Ectodermal cell (in vitro differentiated cells): Measurements from ENCODE around the gene MOG.

ENCODE experiments used
- H3K27ac ChIP-seq: 2 replicates; pipeline ENCODE4 v1.7.0; 2013; ENCODE audit warnings: mild to moderate bottlenecking, low read depth, low read length; ENCODE audit not compliant: insufficient read depth, poor library complexity, severe bottlenecking
- H3K27me3 ChIP-seq: 2 replicates; pipeline ENCODE4 v1.7.0; 2013; ENCODE audit warnings: mild to moderate bottlenecking, low read length; ENCODE audit not compliant: insufficient read depth, control insufficient read depth, poor library complexity, severe bottlenecking
- H3K36me3 ChIP-seq: one replicate; pipeline ENCODE4 v1.7.0; 2013; ENCODE audit warnings: low read length; ENCODE audit not compliant: control insufficient read depth, insufficient read depth
- H3K4me1 ChIP-seq: one replicate; pipeline ENCODE4 v1.7.0; 2013; ENCODE audit warnings: low read length; ENCODE audit not compliant: control insufficient read depth, insufficient read depth
- H3K4me3 ChIP-seq: 2 replicates; pipeline ENCODE4 v1.7.0; 2013; ENCODE audit warnings: low read depth, low read length, control low read depth; ENCODE audit not compliant: insufficient read depth
- H3K9me3 ChIP-seq: 2 replicates; pipeline ENCODE4 v1.7.0; 2013; ENCODE audit warnings: mild to moderate bottlenecking, low read length, moderate library complexity; ENCODE audit not compliant: control insufficient read depth
- WGBS, 2 experiments: methylation state at CpG; one replicate each; pipeline ENCODE4 v1.1.7; 2013; ENCODE audit warnings: missing lambda C conversion rate in 2 of 2; 5-methylcytosine and 5-hydroxymethylcytosine counted together

The MOG gene

DNA sequence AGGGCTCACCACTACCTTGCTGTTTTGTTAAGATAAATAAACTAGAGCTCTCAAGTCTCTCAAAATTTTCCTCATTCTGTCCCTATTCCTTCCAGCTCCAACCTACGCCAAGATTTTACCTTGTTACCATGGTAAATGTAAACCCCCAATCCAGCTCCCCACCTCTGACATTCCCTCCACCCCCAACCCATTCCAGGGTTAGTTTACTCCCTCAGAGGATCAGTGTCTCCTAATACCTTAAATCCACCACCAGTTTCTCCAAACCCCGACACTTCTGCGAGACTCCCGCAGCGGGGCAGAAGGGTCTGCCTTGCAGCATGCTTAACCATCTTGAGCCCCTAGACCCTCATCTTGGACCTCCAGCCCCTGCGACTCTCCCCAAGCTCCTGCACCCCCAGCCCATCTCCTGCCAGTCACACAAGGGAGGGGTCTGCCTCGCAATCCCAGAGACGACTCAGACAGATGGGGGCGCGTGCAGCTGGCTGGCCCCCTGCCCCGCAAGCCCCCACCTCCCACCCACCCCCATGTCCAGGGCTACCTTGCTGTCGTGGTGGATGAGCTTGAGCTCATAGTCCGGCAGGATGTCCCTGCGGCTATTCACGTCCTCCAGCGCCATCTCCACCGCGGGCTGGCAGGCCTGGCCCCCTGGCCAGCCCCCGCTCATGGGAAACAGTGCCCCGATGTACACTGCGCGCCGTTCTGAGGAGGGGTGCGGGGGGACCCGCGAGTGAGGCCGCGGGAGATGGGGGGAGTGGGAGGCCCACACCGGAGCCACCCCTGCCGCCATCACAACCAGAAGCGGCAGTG, 29.7 kb upstream of the MOG start:
- H3K27me3 ChIP-seq = peaks cover 32% of the 10 kb centered on the region
- H3K36me3 ChIP-seq = no peaks in the 10 kb centered on the region
- 1% methylated on average over 31 of the region's 31 CpGs for WGBS, 2 experiments
- no peak overlapping the region for H3K27ac ChIP-seq
- H3K9me3 ChIP-seq = no peaks in the 10 kb centered on the region
- peak overlapping the region; percentile 57 for H3K4me3 ChIP-seq
- peaks cover 67% of the 10 kb centered on the region for H3K4me1 ChIP-seq

DNA sequence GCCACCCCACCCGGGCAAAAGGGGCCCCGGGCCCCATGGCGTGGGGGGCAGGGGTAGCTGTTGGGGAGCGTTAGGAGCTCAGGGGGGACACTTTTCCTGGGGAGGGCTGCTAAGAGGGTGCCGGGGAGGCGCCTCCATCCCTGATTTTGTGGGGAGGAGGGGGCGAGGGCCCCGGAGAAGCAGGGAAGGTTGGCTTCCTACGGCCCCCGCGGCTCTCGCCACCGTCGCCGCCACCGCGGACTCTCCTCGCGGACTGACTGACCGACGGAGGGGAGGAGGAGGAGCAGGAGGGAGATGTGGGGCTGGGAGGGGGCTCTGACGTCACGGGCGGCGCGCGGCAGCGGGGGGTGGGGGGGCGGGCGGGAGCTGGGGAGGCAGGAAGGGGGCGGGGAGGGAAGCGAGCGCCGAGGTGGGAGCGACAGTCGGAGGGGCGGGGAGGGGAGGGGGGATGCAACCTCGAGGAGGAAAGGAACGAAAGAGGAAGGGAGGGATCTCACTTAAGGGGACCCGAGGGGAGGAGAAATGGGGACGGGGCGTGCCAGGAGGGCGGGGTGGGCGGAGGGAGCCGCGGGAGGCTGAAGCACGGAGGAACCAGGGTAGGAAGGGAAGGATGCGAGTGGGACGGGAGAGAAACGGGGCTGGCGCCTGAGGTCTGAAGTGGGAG, 29.0 kb upstream of the MOG start:
- WGBS, 2 experiments = 0 to 1% methylated on average over 39 to 47 of the region's 51 CpGs
- Histone ChIP-seq H3K27ac (peak overlapping the region; percentile 52), H3K36me3 (no peaks in the 10 kb centered on the region), H3K27me3 (peaks cover 34% of the 10 kb centered on the region), H3K4me3 (peak overlapping the region; percentile 57), H3K9me3 (no peaks in the 10 kb centered on the region), H3K4me1 (peaks cover 62% of the 10 kb centered on the region)

DNA sequence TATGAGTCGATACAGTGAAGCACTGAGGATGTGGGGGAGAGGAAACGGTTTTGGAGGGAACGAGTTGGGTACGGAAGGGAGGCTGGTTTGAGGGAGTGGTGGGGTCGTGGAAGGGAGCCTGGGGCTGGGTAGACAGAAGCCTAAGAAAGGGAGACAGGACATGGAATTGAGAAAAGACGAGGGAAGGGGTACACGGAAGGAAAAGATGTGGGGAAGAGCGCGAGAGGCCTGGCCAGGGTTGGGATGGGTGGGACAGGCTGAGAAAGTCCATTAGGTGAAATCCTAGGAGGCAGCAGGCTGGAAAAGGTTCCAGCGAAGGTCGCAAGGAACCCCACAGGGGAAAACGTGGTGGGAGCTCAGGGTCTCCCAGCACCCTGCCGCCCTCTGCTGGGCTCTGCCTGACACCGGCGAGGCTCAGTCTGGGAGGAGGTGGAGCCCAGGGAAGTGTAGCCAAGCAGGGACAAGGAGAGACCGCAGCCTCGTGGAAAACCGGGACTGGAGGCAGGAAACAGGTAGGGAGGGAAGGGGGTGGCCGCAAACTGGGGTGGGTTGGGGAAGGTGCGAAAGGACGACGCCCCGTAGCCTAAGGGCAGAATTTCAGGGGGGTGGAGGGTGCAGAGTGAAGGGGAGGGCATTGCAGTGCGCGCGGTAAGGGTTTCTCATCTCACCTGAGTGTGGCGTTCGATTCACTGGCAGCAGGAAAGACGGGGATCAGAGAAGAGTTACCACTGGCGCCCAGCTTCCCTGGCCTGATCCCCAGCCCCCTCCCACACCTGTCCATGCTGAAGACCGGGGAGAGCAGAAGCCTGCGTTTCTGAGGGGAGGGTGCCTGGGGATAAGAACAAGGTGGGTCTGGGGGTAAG, 28.2 kb upstream of the MOG start:
- Histone ChIP-seq H3K36me3 (no peaks in the 10 kb centered on the region), H3K4me1 (peaks cover 57% of the 10 kb centered on the region), H3K27ac (peak overlapping the region; percentile 52)

DNA sequence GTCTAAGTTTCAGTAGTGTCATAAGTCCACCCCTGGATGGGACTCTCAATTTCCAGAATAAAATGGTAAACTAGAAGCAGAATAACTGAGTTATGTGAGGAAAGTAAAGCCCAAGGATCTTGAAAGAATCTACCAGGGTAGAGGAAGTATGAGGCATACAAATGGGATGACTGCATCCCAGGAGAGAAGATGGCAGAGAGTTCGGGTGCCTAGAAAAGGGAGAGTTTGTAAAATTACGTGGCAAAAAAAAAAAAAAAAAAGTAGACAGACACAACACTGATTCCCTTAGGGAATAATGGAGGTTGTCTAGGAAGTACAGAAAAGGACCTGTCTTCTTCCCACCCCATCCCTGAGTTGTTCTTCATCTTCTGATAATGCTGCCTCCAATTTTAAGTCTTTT, 27.3 kb upstream of the MOG start:
- peaks cover 47% of the 10 kb centered on the region for H3K4me1 ChIP-seq

More for the DNA sequence above, 28.2 kb upstream of the MOG start:
- Histone ChIP-seq H3K27me3 (peaks cover 34% of the 10 kb centered on the region), H3K9me3 (no peaks in the 10 kb centered on the region), H3K4me3 (peak overlapping the region; percentile 57)
- WGBS, 2 experiments = 2% methylated on average over 32 of the region's 32 CpGs

DNA sequence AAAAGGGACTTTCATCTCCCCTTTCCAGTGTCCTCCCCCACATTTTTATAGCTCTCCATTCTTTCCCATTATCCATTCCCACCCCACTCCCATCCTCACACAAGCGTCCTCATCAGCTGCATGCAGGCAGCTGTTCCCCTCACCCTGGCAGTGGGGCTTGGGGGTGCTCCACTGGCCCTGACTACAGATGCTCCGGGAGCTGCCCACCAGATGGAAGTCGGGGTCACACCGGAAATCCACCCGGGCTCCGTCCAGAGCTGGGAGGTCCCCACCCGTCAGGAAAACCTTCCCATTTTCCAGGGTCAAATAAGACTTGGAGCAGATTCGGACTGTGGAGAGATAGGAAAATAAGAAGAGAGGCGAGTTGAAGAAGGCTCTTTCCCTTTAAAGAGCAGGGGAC, 26.6 kb upstream of the MOG start:
- Histone ChIP-seq H3K36me3 (no peaks in the 10 kb centered on the region), H3K27me3 (peaks cover 34% of the 10 kb centered on the region), H3K9me3 (no peaks in the 10 kb centered on the region), H3K4me1 (peaks cover 41% of the 10 kb centered on the region), H3K4me3 (no peak overlapping the region), H3K27ac (no peak overlapping the region)
- WGBS, 2 experiments = 34 to 40% methylated on average over 9 of the region's 9 CpGs

More for the DNA sequence above, 27.3 kb upstream of the MOG start:
- Histone ChIP-seq H3K4me3 (peak overlapping the region; percentile 57), H3K27ac (no peak overlapping the region), H3K9me3 (no peaks in the 10 kb centered on the region), H3K36me3 (no peaks in the 10 kb centered on the region), H3K27me3 (peaks cover 34% of the 10 kb centered on the region)
- 62 to 63% methylated on average over 1 to 2 of the region's 2 CpGs for WGBS, 2 experiments

DNA sequence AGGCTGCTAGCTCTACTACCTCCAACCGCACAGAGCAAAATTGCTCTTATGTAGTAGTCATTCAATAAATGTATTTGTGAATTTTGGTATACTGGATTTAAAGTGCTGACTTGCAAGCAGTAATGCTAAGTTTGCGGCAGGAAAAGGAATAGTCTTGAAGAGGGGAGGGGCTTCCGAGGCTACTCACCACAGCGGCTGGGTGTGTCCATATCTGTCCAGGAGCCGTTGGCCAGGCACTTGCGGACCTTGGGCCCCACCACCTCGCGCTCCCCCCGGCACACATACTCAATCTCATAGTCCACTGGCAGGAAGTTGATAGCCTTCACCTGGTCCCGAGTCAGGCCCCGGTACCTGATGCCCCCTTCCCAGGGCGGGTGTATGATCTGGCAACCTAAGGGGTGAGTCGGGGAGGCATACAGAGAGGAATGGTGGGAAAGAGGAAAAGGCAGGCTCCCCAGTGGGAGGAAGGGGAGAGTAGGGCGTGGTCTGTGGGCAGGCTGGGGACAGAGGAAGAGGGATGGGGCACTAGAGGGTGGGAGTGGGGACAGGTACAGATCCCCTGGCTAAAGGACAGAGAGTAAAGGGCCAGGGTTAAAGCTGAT, 25.6 kb upstream of the MOG start:
- WGBS, 2 experiments = 8 to 10% methylated on average over 14 of the region's 14 CpGs

DNA sequence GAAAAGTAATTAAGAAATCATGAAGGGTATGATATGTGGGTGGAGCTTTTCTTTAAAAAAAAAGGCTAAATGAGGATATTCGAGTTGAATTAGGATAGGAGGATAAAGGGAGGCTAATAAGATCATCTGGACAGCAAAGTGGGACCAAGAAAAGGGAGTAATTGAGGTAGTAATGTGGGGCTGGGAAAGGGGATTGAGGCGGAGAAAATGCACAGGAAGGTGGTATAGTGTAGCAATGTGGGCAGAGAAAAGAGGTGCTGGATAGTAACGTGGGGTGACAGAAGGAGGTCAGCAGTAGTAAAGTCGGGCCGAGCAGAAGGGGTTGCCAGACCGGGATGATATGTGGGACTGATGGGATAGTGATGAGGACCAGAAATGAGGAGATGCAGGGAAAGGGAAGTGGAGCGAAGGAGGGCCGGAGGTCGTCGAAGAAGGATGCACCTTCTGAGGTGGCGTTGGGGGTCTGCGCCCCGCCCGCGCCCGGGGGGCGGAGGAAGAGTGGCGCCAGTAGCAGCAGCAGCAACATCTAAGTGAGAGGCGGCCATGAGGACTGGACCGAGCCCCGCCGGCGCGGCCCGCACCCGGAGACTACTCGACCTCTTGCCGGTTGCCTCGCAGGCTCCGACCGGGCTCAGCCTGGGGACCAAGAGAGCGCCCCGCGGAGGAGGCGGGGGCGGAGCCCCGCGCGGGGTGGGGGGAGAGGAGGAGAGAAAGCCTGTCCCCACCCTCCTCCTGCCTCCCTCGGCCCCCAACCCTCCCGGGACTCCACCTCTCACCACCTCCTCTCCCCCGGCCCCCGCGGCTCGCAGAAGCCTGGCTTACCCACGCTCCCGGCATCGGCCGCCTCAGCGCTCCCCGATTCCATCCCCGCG, 24.8 kb upstream of the MOG start:
- Histone ChIP-seq H3K4me1 (peaks cover 26% of the 10 kb centered on the region), H3K27ac (no peak overlapping the region), H3K27me3 (peaks cover 31% of the 10 kb centered on the region), H3K36me3 (no peaks in the 10 kb centered on the region), H3K9me3 (no peaks in the 10 kb centered on the region), H3K4me3 (peak overlapping the region; percentile 66)
- WGBS, 2 experiments = 1% methylated on average over 53 of the region's 53 CpGs

More for the DNA sequence above, 25.6 kb upstream of the MOG start:
- peaks cover 31% of the 10 kb centered on the region for H3K27me3 ChIP-seq
- H3K27ac ChIP-seq = no peak overlapping the region
- H3K36me3 ChIP-seq = no peaks in the 10 kb centered on the region
- H3K4me3 ChIP-seq = peak overlapping the region; percentile 66
- peaks cover 31% of the 10 kb centered on the region for H3K4me1 ChIP-seq
- no peaks in the 10 kb centered on the region for H3K9me3 ChIP-seq

DNA sequence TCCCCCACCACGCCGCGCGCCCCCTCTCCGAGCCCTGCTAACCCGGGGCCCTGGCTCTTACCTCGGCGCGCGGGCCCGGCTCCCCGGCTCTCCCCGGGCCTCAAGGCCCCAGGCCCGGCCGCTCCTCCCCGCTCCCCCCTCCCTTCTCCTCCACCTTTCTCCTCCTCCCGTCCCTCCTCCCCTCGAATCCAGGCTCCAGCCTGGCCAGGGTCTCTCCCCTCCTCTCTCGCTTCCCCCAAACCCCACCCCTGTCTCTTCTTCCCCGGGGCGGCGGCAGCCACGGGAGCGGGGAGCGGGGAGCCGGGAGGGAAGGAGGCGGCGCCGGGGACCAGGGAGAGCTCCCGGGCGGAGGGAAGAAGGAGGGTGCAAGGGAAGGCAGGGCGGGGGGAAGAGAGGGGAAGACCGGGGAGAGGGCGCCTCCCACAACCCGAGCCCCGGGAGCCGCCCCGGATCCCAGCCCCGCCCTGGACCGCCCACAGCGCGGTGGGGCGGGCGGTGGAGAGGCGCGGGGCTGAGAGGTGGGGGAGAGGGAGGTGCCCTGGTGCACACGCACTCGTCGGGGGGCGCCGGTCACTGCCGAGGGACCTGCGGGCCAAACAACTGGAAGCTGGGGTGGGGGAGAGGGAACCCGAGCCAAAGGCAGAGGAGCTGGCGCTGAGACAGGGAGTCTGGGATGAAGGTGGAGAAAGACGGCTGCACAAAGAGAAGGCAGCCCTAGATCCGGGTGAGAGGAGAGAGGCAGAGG, 23.9 kb upstream of the MOG start, which contains the start of gene GABBR1:
Gene GABBR1 (minus strand): TSS at position 395 of the 745 bp plus-strand sequence. CDS start 798 bp downstream, outside the sequence.
- Histone ChIP-seq H3K27ac (peak within 1 kb of the TSS; percentile 83), H3K4me1 (peaks cover 26% of the 10 kb centered on the region), H3K27me3 (peaks cover 31% of the 10 kb centered on the region), H3K36me3 (no peaks in the 10 kb centered on the region), H3K4me3 (peak within 1 kb of the TSS; percentile 66), H3K9me3 (no peaks in the 10 kb centered on the region)
- WGBS, 2 experiments = 0% methylated on average over 56 to 57 of the region's 57 CpGs
